Measurements from ENCODE around the gene PRKAR2A.
"Not testable (repeated sequence)": the region's sequence is repeated elsewhere in the genome, so short reads cannot be mapped to it uniquely, and the experiment has no call there.

Gene PRKAR2A

GRCh38 chr3:48747706-48748105, 100.0 kb downstream of the PRKAR2A start:
- Histone ChIP-seq H3K4me1 (ENCODE audit: control insufficient read depth, insufficient read depth, low read length) (no peaks in the 10 kb centered on the region), H3K27ac (ENCODE audit: low read length) (no peak overlapping the region), H3K9ac (ENCODE audit: low read length in 2 of 2) (no peak overlapping the region), H3K36me3 (ENCODE audit: control insufficient read depth in 2 of 2, insufficient read depth in 2 of 2, low read length in 2 of 2) (peaks cover 11 to 30% of the 10 kb centered on the region in 2 donors), H3K4me3 (ENCODE audit: low read length in 2 of 2) (no peak overlapping the region), H3K9me3 (ENCODE audit: control insufficient read depth in 2 of 2, low read length in 2 of 2) (no peaks in the 10 kb centered on the region), H3K27me3 (ENCODE audit: control insufficient read depth in 1 of 2, insufficient read depth in 2 of 2, low read length in 2 of 2) (no peaks in the 10 kb centered on the region)

- H3K4me1 ChIP-seq (ENCODE audit: control insufficient read depth, insufficient read depth, low read length) = no peaks in the 10 kb centered on the region
- peaks cover 10 to 29% of the 10 kb centered on the region in 2 donors for H3K36me3 ChIP-seq (ENCODE audit: control insufficient read depth in 2 of 2, insufficient read depth in 2 of 2, low read length in 2 of 2)
- no peak overlapping the region for H3K4me3 ChIP-seq (ENCODE audit: low read length in 2 of 2)
- no peaks in the 10 kb centered on the region for H3K9me3 ChIP-seq (ENCODE audit: control insufficient read depth in 2 of 2, low read length in 2 of 2)
- H3K9ac ChIP-seq (ENCODE audit: low read length in 2 of 2) = no peak overlapping the region
- no peaks in the 10 kb centered on the region for H3K27me3 ChIP-seq (ENCODE audit: control insufficient read depth in 1 of 2, insufficient read depth in 2 of 2, low read length in 2 of 2)
- H3K27ac ChIP-seq (ENCODE audit: low read length) = no peak overlapping the region
These were observed 100.6 kb downstream of the PRKAR2A start for GRCh38 chr3:48747015-48747615.

- Histone ChIP-seq H3K9me3 (ENCODE audit: control insufficient read depth in 2 of 2, low read length in 2 of 2) (no peaks in the 10 kb centered on the region), H3K36me3 (ENCODE audit: control insufficient read depth in 2 of 2, insufficient read depth in 2 of 2, low read length in 2 of 2) (peaks cover 4 to 12% of the 10 kb centered on the region in 2 donors), H3K27me3 (ENCODE audit: control insufficient read depth in 1 of 2, insufficient read depth in 2 of 2, low read length in 2 of 2) (no peaks in the 10 kb centered on the region), H3K27ac (ENCODE audit: low read length) (no peak overlapping the region), H3K9ac (ENCODE audit: low read length in 2 of 2) (no peak overlapping the region), H3K4me3 (ENCODE audit: low read length in 2 of 2) (no peak overlapping the region), H3K4me1 (ENCODE audit: control insufficient read depth, insufficient read depth, low read length) (peaks cover 21% of the 10 kb centered on the region)
These were observed 103.9 kb downstream of the PRKAR2A start for GRCh38 chr3:48743773-48744172.

GRCh38 chr3:48741226-48741625, 106.4 kb downstream of the PRKAR2A start:
- not testable (repeated sequence) for H3K9me3 ChIP-seq (ENCODE audit: control insufficient read depth in 2 of 2, low read length in 2 of 2); H3K27ac ChIP-seq (ENCODE audit: low read length); H3K9ac ChIP-seq (ENCODE audit: low read length in 2 of 2); H3K36me3 ChIP-seq (ENCODE audit: control insufficient read depth in 2 of 2, insufficient read depth in 2 of 2, low read length in 2 of 2); H3K4me3 ChIP-seq (ENCODE audit: low read length in 2 of 2); H3K27me3 ChIP-seq (ENCODE audit: control insufficient read depth in 1 of 2, insufficient read depth in 2 of 2, low read length in 2 of 2)
- peaks cover 24% of the 10 kb centered on the region for H3K4me1 ChIP-seq (ENCODE audit: control insufficient read depth, insufficient read depth, low read length)

DNA sequence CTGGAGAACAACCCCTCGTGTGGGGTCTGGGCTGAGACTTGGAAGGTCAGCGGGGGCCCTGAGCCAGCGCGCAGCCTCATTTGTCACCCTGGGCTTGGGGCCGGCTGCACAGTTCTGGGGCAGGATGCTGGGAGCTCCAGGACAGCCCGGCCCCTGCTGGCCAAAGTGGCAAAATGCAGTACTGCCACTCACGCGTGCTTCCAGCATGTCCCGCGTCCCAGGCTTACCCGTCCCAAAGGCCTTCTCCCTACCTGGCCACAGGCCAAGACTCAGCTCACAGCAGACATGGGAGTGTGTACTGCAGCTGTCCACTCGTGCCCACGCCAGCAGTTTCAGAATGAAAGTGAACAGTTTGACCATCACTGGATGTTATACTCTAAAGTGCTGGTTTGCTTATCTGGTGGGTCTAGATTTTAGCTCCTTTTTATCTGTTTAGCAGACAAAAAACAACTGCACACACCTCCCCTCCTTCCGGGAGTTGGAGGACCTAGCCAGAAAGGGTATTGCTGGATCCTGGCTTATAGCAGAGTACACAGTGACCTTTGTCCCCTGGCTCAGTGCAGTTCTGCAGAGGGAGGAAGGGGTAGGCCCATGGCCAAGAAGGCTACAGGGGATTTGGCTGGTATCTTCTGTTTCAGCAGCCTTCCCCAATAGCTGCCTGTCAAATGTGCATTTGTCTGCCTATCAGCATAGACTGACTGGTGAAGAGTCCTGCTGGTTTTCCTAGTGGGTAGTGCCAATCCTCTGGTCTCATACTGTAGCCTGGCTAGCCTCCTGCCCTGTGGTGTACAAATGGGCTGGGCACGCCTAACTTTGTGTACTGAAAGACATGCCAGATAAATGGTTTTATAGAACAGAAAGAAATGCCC, 107.5 kb downstream of the PRKAR2A start:
- H3K4me1 ChIP-seq (ENCODE audit: control insufficient read depth, insufficient read depth, low read length) = peaks cover 24% of the 10 kb centered on the region
- H3K36me3 ChIP-seq (ENCODE audit: control insufficient read depth in 2 of 2, insufficient read depth in 2 of 2, low read length in 2 of 2) = no peaks in the 10 kb centered on the region
- H3K4me3 ChIP-seq (ENCODE audit: low read length in 2 of 2) = peak overlapping the region in 1 of 2 donors; percentile 66
- no peaks in the 10 kb centered on the region for H3K27me3 ChIP-seq (ENCODE audit: control insufficient read depth in 1 of 2, insufficient read depth in 2 of 2, low read length in 2 of 2)
- H3K27ac ChIP-seq (ENCODE audit: low read length) = peak overlapping the region; percentile 79
- H3K9ac ChIP-seq (ENCODE audit: low read length in 2 of 2) = peak overlapping the region; percentile 3 to 55
- no peaks in the 10 kb centered on the region for H3K9me3 ChIP-seq (ENCODE audit: control insufficient read depth in 2 of 2, low read length in 2 of 2)

GRCh38 chr3:48739617-48739954, 108.1 kb downstream of the PRKAR2A start:
- peak overlapping the region in 1 of 2 donors; percentile 66 for H3K4me3 ChIP-seq (ENCODE audit: low read length in 2 of 2)
- H3K27me3 ChIP-seq (ENCODE audit: control insufficient read depth in 1 of 2, insufficient read depth in 2 of 2, low read length in 2 of 2) = no peaks in the 10 kb centered on the region
- H3K9me3 ChIP-seq (ENCODE audit: control insufficient read depth in 2 of 2, low read length in 2 of 2) = no peaks in the 10 kb centered on the region
- H3K4me1 ChIP-seq (ENCODE audit: control insufficient read depth, insufficient read depth, low read length) = peaks cover 24% of the 10 kb centered on the region
- H3K36me3 ChIP-seq (ENCODE audit: control insufficient read depth in 2 of 2, insufficient read depth in 2 of 2, low read length in 2 of 2) = no peaks in the 10 kb centered on the region
- peak overlapping the region; percentile 79 for H3K27ac ChIP-seq (ENCODE audit: low read length)
- H3K9ac ChIP-seq (ENCODE audit: low read length in 2 of 2) = no peak overlapping the region

DNA sequence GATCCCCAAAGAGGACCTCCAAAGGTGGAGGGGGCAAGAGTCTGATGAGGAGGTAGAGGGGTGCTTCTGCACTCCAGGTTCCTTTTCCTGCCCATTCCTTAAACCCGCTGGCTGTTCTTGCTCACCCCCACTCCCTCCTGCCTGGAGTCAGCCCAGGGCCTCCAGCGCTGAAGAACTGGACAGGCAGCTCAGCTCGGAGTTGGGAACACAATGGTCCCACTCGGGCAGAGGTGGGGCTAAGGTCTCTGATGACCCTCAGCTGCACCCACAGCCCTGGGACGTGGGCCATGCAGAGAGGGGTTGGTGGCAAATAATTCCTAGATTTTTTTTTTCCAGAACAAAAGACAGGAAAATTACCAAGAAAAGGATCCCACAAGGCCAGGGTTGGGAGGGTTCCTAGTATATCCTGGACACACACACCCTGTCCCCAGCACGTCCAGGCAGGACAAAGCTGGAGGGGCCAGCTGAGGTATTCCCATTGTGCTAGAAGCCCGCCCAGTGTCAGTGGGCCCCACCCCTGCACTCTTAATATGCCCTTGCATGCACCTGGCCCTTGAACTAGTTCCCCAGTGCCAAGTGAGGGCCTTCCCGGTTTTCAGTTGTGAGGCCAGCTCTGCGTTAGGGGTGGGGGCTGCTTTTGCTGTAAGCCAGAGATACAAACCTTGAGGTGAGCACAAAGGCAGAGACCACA, 108.6 kb downstream of the PRKAR2A start:
- H3K27ac ChIP-seq (ENCODE audit: low read length) = peak overlapping the region; percentile 79
- H3K4me3 ChIP-seq (ENCODE audit: low read length in 2 of 2) = no peak overlapping the region
- no peaks in the 10 kb centered on the region for H3K27me3 ChIP-seq (ENCODE audit: control insufficient read depth in 1 of 2, insufficient read depth in 2 of 2, low read length in 2 of 2)
- no peaks in the 10 kb centered on the region for H3K9me3 ChIP-seq (ENCODE audit: control insufficient read depth in 2 of 2, low read length in 2 of 2)
- no peaks in the 10 kb centered on the region for H3K36me3 ChIP-seq (ENCODE audit: control insufficient read depth in 2 of 2, insufficient read depth in 2 of 2, low read length in 2 of 2)
- H3K4me1 ChIP-seq (ENCODE audit: control insufficient read depth, insufficient read depth, low read length) = peaks cover 24% of the 10 kb centered on the region
- H3K9ac ChIP-seq (ENCODE audit: low read length in 2 of 2) = no peak overlapping the region

DNA sequence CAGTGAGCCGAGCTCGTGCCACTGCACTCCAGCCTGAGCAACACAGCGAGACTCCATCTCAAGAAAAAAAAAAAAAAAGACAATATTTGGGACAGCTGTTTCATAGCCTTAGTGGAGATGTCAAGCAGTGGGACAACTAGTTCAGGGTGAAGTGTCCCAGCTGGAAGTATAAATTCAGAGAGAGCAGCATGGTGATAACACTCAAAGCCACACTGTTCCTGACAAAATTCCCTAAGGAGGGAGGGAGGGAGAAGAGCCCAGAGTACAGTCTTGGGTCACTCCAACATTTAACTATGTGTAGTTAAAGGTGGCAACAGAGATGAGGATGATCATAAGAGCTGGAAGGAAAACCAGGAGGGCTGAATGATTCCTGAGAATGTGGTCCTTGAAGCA, 109.5 kb downstream of the PRKAR2A start:
- Histone ChIP-seq H3K9me3 (ENCODE audit: control insufficient read depth in 2 of 2, low read length in 2 of 2) (no peaks in the 10 kb centered on the region), H3K9ac (ENCODE audit: low read length in 2 of 2) (no peak overlapping the region), H3K27me3 (ENCODE audit: control insufficient read depth in 1 of 2, insufficient read depth in 2 of 2, low read length in 2 of 2) (no peaks in the 10 kb centered on the region), H3K27ac (ENCODE audit: low read length) (no peak overlapping the region), H3K4me3 (ENCODE audit: low read length in 2 of 2) (no peak overlapping the region), H3K4me1 (ENCODE audit: control insufficient read depth, insufficient read depth, low read length) (peaks cover 24% of the 10 kb centered on the region), H3K36me3 (ENCODE audit: control insufficient read depth in 2 of 2, insufficient read depth in 2 of 2, low read length in 2 of 2) (no peaks in the 10 kb centered on the region)

DNA sequence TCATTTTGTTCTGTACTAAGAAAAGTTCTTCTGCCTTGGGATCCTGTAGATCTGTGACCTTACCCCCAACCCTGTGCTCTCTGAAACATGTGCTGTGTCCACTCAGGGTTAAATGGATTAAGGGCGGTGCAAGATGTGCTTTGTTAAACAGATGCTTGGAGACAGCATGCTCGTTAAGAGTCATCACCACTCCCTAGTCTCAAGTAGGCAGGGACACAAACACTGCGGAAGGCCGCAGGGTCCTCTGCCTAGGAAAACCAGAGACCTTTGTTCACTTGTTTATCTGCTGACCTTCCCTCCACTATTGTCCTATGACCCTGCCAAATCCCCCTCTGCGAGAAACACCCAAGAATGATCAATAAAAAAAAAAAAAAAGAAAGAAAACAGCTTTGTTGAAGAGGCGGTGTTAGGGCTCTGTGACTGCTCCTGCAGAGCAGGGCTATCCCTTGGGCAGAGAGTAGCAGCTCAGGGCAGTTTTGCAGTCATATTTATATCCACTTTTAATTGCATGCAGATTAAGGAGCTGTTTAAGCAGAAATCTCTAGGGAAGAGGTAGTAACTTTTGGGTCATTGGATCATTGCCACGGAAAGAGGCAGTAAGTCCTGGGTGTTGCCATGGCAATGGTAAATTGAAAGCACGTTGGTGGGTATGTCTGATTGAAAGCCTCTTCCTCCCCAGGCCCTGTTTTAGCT, 112.5 kb downstream of the PRKAR2A start:
- peaks cover 17% of the 10 kb centered on the region for H3K4me1 ChIP-seq (ENCODE audit: control insufficient read depth, insufficient read depth, low read length)
- not testable (repeated sequence) for H3K4me3 ChIP-seq (ENCODE audit: low read length in 2 of 2); H3K36me3 ChIP-seq (ENCODE audit: control insufficient read depth in 2 of 2, insufficient read depth in 2 of 2, low read length in 2 of 2); H3K9me3 ChIP-seq (ENCODE audit: control insufficient read depth in 2 of 2, low read length in 2 of 2); H3K27ac ChIP-seq (ENCODE audit: low read length); H3K9ac ChIP-seq (ENCODE audit: low read length in 2 of 2); H3K27me3 ChIP-seq (ENCODE audit: control insufficient read depth in 1 of 2, insufficient read depth in 2 of 2, low read length in 2 of 2)

GRCh38 chr3:48734541-48734940, 113.1 kb downstream of the PRKAR2A start:
- H3K27me3 ChIP-seq (ENCODE audit: control insufficient read depth in 1 of 2, insufficient read depth in 2 of 2, low read length in 2 of 2); H3K4me3 ChIP-seq (ENCODE audit: low read length in 2 of 2); H3K9me3 ChIP-seq (ENCODE audit: control insufficient read depth in 2 of 2, low read length in 2 of 2); H3K36me3 ChIP-seq (ENCODE audit: control insufficient read depth in 2 of 2, insufficient read depth in 2 of 2, low read length in 2 of 2); H3K9ac ChIP-seq (ENCODE audit: low read length in 2 of 2); H3K27ac ChIP-seq (ENCODE audit: low read length); H3K4me1 ChIP-seq (ENCODE audit: control insufficient read depth, insufficient read depth, low read length): not testable (repeated sequence)
